ENCODE results near the gene SOS2.
A peak's percentile ranks its signal among the peaks of the same experiment; 100 is the strongest.
"Not testable (repeated sequence)": the region's sequence is repeated elsewhere in the genome, so short reads cannot be mapped to it uniquely, and the experiment has no call there.

Gene SOS2

GRCh38 chr14:50225067-50225973 lies 6.1 kb downstream of the SOS2 start:
- DNase-seq: no peak

- no peak for DNase-seq
These were observed 9.2 kb downstream of the SOS2 start for GRCh38 chr14:50222055-50222613.

- no peak for DNase-seq
These were observed 12.9 kb downstream of the SOS2 start for GRCh38 chr14:50218501-50218900.

- DNase-seq: no peak
These were observed 16.0 kb downstream of the SOS2 start for GRCh38 chr14:50215416-50215815.

- DNase-seq: no peak
These were observed 17.6 kb downstream of the SOS2 start for GRCh38 chr14:50213795-50214194.

- DNase-seq: no peak
These were observed 18.7 kb downstream of the SOS2 start for GRCh38 chr14:50212726-50213125.

- DNase-seq: no peak
These were observed 21.3 kb downstream of the SOS2 start for GRCh38 chr14:50210074-50210473.

- DNase-seq: no peak
These were observed 32.9 kb downstream of the SOS2 start for GRCh38 chr14:50198499-50198898.

GRCh38 chr14:50191499-50191898 lies 39.9 kb downstream of the SOS2 start:
- DNase-seq: no peak

- DNase-seq: no peak
These were observed 45.3 kb downstream of the SOS2 start for GRCh38 chr14:50186107-50186506.

GRCh38 chr14:50173891-50174290 lies 57.5 kb downstream of the SOS2 start:
- DNase-seq: no peak

GRCh38 chr14:50171895-50172294 lies 59.5 kb downstream of the SOS2 start:
- no peak for DNase-seq

- not testable (repeated sequence) for DNase-seq
These were observed 64.0 kb downstream of the SOS2 start for GRCh38 chr14:50167381-50167780.

GRCh38 chr14:50156111-50156510 lies 75.3 kb downstream of the SOS2 start:
- no peak for DNase-seq

GRCh38 chr14:50148799-50149198 lies 82.6 kb downstream of the SOS2 start:
- no peak for DNase-seq

GRCh38 chr14:50139192-50139591 lies 92.2 kb downstream of the SOS2 start:
- no peak for DNase-seq

GRCh38 chr14:50127802-50128201 lies 103.6 kb downstream of the SOS2 start:
- no peak for DNase-seq

- no peak for DNase-seq
These were observed 108.3 kb downstream of the SOS2 start for GRCh38 chr14:50123062-50123461.

GRCh38 chr14:50122291-50122690 lies 109.1 kb downstream of the SOS2 start:
- DNase-seq: no peak

GRCh38 chr14:50121486-50121885 lies 109.9 kb downstream of the SOS2 start:
- no peak for DNase-seq

GRCh38 chr14:50117456-50117855 lies 113.9 kb downstream of the SOS2 start:
- DNase-seq: no peak

GRCh38 chr14:50116966-50117365 lies 114.4 kb downstream of the SOS2 start:
- no peak for DNase-seq

GRCh38 chr14:50116181-50116956 lies 115.0 kb downstream of the SOS2 start, which contains the start of gene VCPKMT:
Gene VCPKMT, minus strand, starts transcription at chr14:50116572. Its CDS starts 20 bp downstream, at chr14:50116552.
- peak; percentile 94 for DNase-seq
